Common myeloid progenitor, CD34-positive (primary cell): ENCODE data around the gene CD82.

Source experiments
- CTCF ChIA-PET: fragments of 350-600 bp; sonication (Branson Sonifier 250); formaldehyde crosslinking; loops from one replicate; lab custom pipeline; 2021; ENCODE audit warnings: antibody characterized with exemption; lab: Charles Lee
- POLR2A ChIA-PET: fragments of 350-600 bp; sonication (Branson Sonifier 250); formaldehyde crosslinking; loops from one replicate; lab custom pipeline; 2021; ENCODE audit warnings: antibody characterized with exemption; lab: Charles Lee
- DNase-seq, 3 donors: peaks; one replicate each; pipeline versions ENCODE4 v3.0.0 to v3.0.0-alpha.2; 2013
- H3K27ac ChIP-seq, 2 experiments: 1 replicate in 1 of 2; 2 replicates in 1 of 2; pipeline ENCODE4 v1.7.0; 2013; ENCODE audit warnings: inconsistent platforms in 2 of 2, low read length in 2 of 2, mild to moderate bottlenecking in 2 of 2, low read depth in 1 of 2, moderate library complexity in 1 of 2; ENCODE audit not compliant: severe bottlenecking in 2 of 2, insufficient read depth in 1 of 2, poor library complexity in 1 of 2
- H3K27me3 ChIP-seq, 5 experiments: replicated peaks in 2 of 5; 1 replicate in 3 of 5; 2 replicates in 2 of 5; pipeline versions ENCODE4 v1.6.1 to v1.7.0; 2013; ENCODE audit warnings: low read length in 4 of 5, mild to moderate bottlenecking in 2 of 5, moderate library complexity in 2 of 5, inconsistent platforms in 1 of 5; ENCODE audit not compliant: insufficient read depth in 5 of 5, control insufficient read depth in 4 of 5
- H3K36me3 ChIP-seq, 4 experiments: 1 replicate in 2 of 4; 2 replicates in 2 of 4; pipeline versions ENCODE4 v1.6.1 to v1.7.0; 2013; ENCODE audit warnings: low read length in 3 of 4, control low read depth in 1 of 4, mild to moderate bottlenecking in 1 of 4; ENCODE audit not compliant: control insufficient read depth in 4 of 4, insufficient read depth in 4 of 4
- H3K4me1 ChIP-seq, 4 experiments: 1 replicate in 3 of 4; 2 replicates in 1 of 4; pipeline versions ENCODE4 v1.6.1 to v1.7.1; 2013; ENCODE audit warnings: low read length in 3 of 4, mild to moderate bottlenecking in 3 of 4, control low read depth in 1 of 4, inconsistent platforms in 1 of 4, moderate library complexity in 1 of 4; ENCODE audit not compliant: control insufficient read depth in 4 of 4, insufficient read depth in 4 of 4; ENCODE audit errors: control extremely low read depth in 1 of 4
- H3K4me3 ChIP-seq, 7 experiments: 1 replicate in 4 of 7; 2 replicates in 3 of 7; pipeline versions ENCODE4 v1.5.1 to v1.7.0; 2013; ENCODE audit warnings: mild to moderate bottlenecking in 7 of 7, low read length in 6 of 7, moderate library complexity in 6 of 7, inconsistent platforms in 2 of 7, low read depth in 2 of 7, control low read depth in 1 of 7; ENCODE audit not compliant: insufficient read depth in 4 of 7, control insufficient read depth in 1 of 7; ENCODE audit errors: extremely low read depth in 1 of 7
- H3K9me3 ChIP-seq, 5 experiments: 1 replicate in 4 of 5; 2 replicates in 1 of 5; pipeline versions ENCODE4 v1.6.1 to v1.7.1; 2013; ENCODE audit warnings: low read length in 4 of 5, mild to moderate bottlenecking in 2 of 5, inconsistent platforms in 1 of 5, low read depth in 1 of 5, moderate library complexity in 1 of 5; ENCODE audit not compliant: control insufficient read depth in 4 of 5, insufficient read depth in 2 of 5; ENCODE audit errors: control extremely low read depth in 1 of 5
- WGBS: methylation state at CpG from one replicate; pipeline ENCODE4 v1.1.5; 2013; ENCODE audit not compliant: insufficient coverage; 5-methylcytosine and 5-hydroxymethylcytosine counted together

Gene CD82

DNA sequence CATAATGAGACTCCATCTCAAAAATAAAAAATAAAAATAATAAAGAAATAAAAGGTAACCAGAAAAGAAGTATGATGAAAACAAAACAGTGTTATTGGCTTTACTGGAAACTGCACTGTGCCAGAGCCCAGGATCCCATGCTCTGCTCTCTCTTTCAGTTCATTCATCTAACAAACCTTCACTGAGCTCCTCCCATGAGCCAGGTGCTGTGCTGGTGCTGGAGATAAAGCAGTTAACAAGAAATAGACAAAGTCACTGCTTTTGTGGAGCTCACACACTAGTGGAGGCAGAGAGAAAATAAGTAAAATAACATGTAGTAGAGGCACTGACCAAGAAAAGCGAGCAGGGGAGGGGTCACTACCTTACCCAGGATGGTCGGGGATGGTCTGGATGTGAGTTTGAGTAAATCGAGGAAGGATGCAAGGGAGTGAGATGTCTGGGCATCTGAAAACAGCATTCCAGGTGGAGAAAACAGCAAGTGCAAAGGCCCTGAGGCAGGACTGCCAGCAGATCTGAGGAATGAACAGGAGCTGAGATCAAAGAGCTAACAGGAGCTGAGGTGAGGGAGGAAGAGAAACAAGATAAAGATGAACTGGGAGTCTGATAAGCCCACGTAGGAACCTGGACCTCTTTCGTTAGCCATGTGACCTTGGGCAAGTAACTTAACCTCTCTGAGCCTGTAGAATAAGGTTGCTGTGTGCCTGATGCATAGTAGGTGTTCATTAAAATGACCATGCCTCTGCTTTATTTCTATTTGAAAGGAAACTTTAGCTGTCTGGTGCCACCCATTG is 31.3 kb upstream of the CD82 start:
- H3K4me3 ChIP-seq, result no peak overlapping the region
- H3K9me3 ChIP-seq, result no peaks in the 10 kb centered on the region
- POLR2A ChIA-PET, result no interaction called here
- peaks cover 0 to 2% (median 0%) of the 10 kb centered on the region in 5 experiments for H3K27me3 ChIP-seq
- CTCF ChIA-PET, result interaction anchor here (1.0 to 6.6 kb wide), 3 partner anchors 10 to 16 kb away, joined by 3 to 53 read pairs (median 6); no protein-coding TSS in a partner anchor
- no peak for DNase-seq
- peaks cover 0 to 18% (median 3%) of the 10 kb centered on the region in 4 experiments for H3K4me1 ChIP-seq
- no peaks in the 10 kb centered on the region for H3K36me3 ChIP-seq
- H3K27ac ChIP-seq, result no peak overlapping the region
- 90% methylated on average over 5 of the region's 5 CpGs for WGBS

DNA sequence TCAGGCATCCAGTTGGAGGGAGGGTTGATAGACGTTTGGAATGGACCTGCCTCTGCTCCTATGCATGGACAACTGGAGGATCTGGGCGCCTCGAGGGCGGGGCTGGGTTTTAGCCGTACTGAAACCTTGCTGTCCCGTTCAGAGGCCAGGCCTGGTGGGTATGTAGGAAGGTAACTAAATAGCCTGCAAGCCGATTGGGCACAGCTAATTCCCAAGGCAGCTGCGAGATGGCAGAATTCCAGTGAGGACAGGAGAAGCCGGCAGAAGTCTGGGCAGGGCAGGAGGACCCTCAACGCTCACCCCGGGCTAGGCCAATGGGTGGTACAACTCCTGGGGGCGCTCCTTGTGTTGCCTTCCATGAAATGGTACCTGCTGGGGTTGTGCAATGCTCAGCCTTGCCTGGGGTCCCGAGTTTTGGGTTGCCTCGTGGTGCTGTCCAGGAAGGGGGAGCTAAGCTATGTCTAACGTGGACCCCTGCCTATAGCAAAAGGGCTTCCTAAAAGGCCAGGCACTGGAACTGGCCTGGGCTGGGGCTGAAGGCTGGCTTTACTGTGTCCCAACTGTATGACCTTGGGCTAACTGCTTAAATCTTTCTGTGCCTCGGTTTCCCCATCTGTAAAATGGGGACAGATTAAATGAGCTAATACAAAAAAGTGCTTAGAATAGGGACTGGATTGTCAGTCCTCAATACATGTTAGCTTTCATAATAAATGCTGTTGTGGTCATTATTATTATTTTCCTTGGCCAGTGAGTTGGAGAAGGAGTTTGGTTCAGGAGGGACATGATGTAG is 30.1 kb upstream of the CD82 start:
- Histone ChIP-seq H3K27me3 (peaks cover 0 to 2% (median 0%) of the 10 kb centered on the region in 5 experiments), H3K9me3 (no peaks in the 10 kb centered on the region), H3K4me3 (no peak overlapping the region), H3K27ac (no peak overlapping the region), H3K36me3 (no peaks in the 10 kb centered on the region), H3K4me1 (peaks cover 0 to 11% (median 3%) of the 10 kb centered on the region in 4 experiments)
- no peak for DNase-seq
- WGBS, result 92% methylated on average over 11 of the region's 16 CpGs
- POLR2A ChIA-PET, result no interaction called here
- CTCF ChIA-PET, result interaction anchor here (1.0 to 6.6 kb wide), 7 partner anchors 11 to 402 kb away, joined by 3 to 53 read pairs (median 4); no protein-coding TSS in a partner anchor

DNA sequence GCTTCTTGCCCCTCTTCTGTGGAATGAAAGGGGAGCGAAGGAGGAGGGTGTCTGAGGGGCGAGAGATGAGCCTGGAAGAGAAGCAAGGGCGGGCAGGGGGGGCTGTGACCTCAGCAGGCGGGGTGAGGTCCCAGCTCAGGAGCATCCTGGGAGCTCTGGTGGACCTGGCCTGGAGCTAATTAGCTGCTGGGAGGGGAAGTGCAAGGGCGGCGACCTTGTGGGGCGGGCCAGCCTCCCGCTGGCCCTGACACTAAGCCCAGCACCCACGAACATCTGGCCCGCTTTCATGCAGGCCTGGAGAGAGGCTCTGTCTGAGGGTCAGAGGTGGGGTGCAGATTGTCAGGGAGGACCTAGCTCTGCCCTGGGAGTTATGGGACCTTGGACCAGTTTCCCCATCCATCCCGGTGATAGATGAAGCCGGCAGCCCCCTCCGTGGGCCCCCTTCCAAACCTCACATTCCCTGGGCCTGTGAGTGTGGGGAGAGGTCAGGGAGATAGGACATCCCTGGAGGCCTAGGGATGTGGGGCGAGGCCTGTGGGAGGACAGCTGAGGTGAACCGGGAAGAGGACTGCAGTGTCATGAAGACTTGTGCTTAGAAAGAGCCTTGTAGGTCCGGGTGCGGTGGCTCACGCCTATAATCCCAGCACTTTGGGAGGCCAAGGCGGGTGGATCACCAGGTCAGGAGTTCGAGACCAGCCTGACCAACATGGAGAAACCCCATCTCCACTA is 28.5 kb upstream of the CD82 start:
- H3K27ac ChIP-seq, result no peak overlapping the region
- ChIA-PET CTCF (interaction anchor here (1.1 to 6.6 kb wide), 7 partner anchors 10 to 443 kb away, joined by 3 to 53 read pairs (median 4); no protein-coding TSS in a partner anchor), POLR2A (no interaction called here)
- no peak for DNase-seq
- H3K4me1 ChIP-seq, result peaks cover 0 to 2% (median 0%) of the 10 kb centered on the region in 4 experiments
- no peaks in the 10 kb centered on the region for H3K36me3 ChIP-seq
- H3K27me3 ChIP-seq, result peaks cover 0 to 2% (median 0%) of the 10 kb centered on the region in 5 experiments
- H3K4me3 ChIP-seq, result no peak overlapping the region
- WGBS, result 97% methylated on average over 10 of the region's 20 CpGs
- H3K9me3 ChIP-seq, result no peaks in the 10 kb centered on the region

DNA sequence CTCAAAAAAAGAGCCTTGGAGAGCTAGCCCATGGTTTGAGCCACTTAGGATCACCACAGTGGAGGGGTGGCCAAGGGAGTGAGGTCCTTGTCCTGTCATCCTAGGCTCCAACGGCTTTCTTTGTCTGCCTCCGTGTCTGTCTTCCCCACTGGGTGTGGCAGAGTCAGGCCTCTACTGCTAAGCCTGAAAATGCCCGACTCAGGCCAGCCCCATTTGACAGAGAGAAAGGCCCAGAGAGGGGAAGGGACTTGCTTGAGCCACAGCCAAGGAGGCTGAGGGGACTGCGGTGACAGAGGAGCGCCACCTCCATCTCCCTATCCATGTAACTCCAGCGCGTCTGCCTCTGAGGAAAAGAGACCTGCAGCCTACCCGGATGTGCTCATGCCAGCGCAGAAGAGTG is 27.8 kb upstream of the CD82 start:
- ChIA-PET CTCF (interaction anchor here (1.1 to 6.6 kb wide), 6 partner anchors 11 to 443 kb away, joined by 3 to 53 read pairs (median 4); no protein-coding TSS in a partner anchor), POLR2A (no interaction called here)

DNA sequence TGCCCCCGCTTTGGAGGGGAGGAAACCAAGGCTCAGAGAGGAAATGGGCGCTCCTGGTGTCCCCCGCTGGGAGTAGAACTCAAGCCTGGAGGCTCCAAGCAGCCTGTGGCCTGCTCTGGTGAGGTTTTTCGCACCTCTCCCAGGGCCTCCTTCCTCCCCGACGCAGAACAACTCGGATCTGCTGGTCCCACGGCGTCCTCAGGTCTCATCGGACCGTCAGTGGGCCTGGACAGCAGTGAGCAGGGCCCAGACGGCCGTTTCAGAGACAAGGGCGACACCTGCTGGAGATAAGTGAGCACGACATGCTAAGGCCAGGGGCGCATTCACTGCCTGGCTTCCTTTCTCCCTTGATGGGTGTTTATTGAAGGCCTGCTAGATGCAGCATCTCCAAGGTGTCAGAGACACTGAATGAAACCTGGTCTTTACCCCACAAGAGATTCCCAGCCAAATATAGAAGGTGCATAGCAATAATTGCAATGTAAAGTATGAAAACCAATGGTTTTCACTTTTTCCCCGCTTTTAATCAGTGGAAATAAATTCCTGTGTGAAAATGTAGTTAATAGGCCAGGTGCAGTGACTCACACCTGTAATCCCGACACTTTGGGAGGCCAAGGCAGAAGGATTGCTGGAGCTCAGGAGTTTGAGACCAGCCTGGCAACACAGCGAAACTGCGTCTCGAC is 26.9 kb upstream of the CD82 start:
- Histone ChIP-seq H3K27ac (no peak overlapping the region), H3K36me3 (no peaks in the 10 kb centered on the region), H3K4me3 (no peak overlapping the region), H3K4me1 (peaks cover 0 to 2% (median 0%) of the 10 kb centered on the region in 4 experiments), H3K9me3 (no peaks in the 10 kb centered on the region), H3K27me3 (peaks cover 0 to 5% (median 0%) of the 10 kb centered on the region in 5 experiments)
- peak; percentile 51 to 72 (median 65) for DNase-seq
- 30% methylated on average over 20 of the region's 21 CpGs for WGBS
- ChIA-PET POLR2A (no interaction called here), CTCF (interaction anchor here (1.1 to 6.6 kb wide), 8 partner anchors 15 to 405 kb away, joined by 3 to 53 read pairs (median 5); no protein-coding TSS in a partner anchor)

More for the DNA sequence above, 27.8 kb upstream of the CD82 start:
- WGBS, result 97% methylated on average over 7 of the region's 9 CpGs
- Histone ChIP-seq H3K4me1 (peaks cover 0 to 2% (median 0%) of the 10 kb centered on the region in 4 experiments), H3K4me3 (no peak overlapping the region), H3K9me3 (no peaks in the 10 kb centered on the region), H3K36me3 (no peaks in the 10 kb centered on the region), H3K27me3 (peaks cover 0 to 2% (median 0%) of the 10 kb centered on the region in 5 experiments), H3K27ac (no peak overlapping the region)
- DNase-seq, result no peak

DNA sequence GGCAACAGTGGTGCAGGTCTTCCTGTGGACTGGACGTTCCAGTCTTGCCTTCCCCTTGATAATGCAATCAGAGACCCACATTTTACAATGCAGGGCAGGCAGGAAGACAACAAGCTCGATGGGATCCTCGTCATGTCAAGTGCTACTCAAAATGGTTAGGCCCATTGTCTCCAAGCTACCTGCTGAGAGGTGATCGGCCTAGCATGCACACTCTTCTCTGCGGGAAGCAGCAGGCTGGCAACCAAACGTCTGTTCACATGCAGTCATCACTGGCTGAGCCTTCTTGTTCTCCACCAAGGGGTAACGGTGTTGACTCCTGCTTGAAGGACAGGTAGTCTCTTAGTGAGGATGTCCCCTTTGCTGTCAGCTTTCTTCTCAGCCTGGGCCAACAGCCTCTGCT is 25.5 kb upstream of the CD82 start:
- Histone ChIP-seq H3K9me3 (no peaks in the 10 kb centered on the region), H3K27ac (no peak overlapping the region), H3K27me3 (peaks cover 0 to 2% (median 0%) of the 10 kb centered on the region in 5 experiments), H3K36me3 (no peaks in the 10 kb centered on the region), H3K4me1 (peaks cover 0 to 2% (median 0%) of the 10 kb centered on the region in 4 experiments), H3K4me3 (no peak overlapping the region)
- ChIA-PET CTCF (interaction anchor here (1.2 to 6.6 kb wide), 9 partner anchors 8 to 407 kb away, joined by 3 to 53 read pairs (median 4); no protein-coding TSS in a partner anchor), POLR2A (no interaction called here)
- WGBS, result 88% methylated on average over 7 of the region's 7 CpGs
- no peak for DNase-seq
